ENCODE results near the gene ACTR1B. TPM values are rescaled to one million over a fixed set of nuclear protein-coding genes. Genes with fewer than 3 reads are reported as not detected.
"Not testable (repeated sequence)": the region's sequence is repeated elsewhere in the genome, so short reads cannot be mapped to it uniquely, and the experiment has no call there.

ACTR1B gene
- total and polyA plus RNA-seq, 5 donors = 57.4 to 71.5 (median 61.2) TPM

DNA sequence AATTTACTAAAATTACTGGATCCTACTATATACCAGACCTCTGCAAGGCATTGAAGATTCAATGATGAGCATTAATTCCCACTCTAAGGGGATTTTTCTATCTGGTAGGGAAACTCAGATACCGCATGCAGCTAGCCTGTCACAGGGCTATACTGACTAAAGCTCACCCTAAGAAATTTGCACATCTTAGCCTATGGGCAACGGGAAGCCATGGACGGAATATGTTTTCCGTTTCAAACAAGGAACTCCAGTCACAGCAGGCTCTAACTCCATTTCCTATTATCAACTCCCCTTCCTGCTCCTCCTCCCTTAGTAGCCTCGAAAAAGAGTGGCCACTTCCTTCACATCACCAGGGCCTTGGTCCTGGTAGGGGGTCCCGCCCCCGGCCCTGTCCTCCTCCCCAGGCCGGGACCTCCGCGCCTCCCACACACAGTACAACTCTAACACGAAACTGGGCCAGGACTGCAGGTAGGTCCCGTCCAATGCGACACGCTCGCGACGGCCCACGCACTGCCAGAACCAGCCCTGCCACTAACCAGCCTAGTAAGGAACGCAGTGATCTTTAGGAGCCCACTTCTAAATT lies 18.6 kb downstream of the ACTR1B start:
- Histone ChIP-seq H3K4me1 (ENCODE audit: control insufficient read depth, insufficient read depth, low read length) (peaks cover 3% of the 10 kb centered on the region), H3K27me3 (ENCODE audit: control insufficient read depth, insufficient read depth) (no peaks in the 10 kb centered on the region), H3K4me3 (ENCODE audit: low read length) (peak overlapping the region; percentile 54), H3K27ac (ENCODE audit: low read length) (peak overlapping the region; percentile 88), H3K9me3 (ENCODE audit: control insufficient read depth, low read length) (no peaks in the 10 kb centered on the region)
- peak; percentile 64 to 70 for ATAC-seq
- 4% methylated on average over 19 of the region's 19 CpGs for WGBS
- intact Hi-C loops (cut with DNase I) = no loop called here
- DNase-seq = peak; percentile 53 to 80 (median 78)

DNA sequence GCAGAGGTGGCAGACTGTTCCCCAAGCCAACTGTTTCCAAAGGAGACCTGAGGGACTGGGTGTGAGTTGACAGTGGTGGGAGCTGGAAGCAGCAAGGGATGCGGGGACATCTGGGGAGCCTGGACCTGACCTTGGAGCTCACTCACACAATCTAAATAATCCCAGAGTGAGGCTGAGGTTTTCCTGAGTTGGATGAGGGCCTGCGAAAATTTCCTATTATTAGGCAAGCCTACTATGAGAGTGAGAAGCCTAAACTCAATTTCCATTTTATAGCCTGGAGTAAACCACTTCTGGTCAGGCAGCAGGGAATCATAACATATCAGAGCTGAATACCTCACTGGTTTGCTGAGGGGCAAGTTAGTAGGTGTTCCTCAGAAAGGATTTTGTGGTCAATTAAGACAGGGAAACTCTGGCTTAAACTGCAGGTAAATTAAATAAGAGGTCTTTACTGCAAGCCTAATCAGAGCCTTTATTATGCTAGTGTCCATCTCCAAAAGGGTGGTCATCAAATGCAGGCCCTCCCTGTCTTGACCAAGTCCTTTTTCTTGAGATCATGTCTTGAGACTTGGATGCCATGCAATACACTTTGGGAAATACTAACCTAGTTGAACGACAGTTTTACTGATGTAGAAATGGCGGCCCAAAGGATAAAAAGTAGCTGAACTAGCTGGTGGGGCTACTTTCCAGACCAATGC lies 19.7 kb downstream of the ACTR1B start:
- no peaks in the 10 kb centered on the region for H3K27me3 ChIP-seq (ENCODE audit: control insufficient read depth, insufficient read depth)
- DNase-seq (no peak), ATAC-seq (no peak)
- H3K9me3 ChIP-seq (ENCODE audit: control insufficient read depth, low read length) = no peaks in the 10 kb centered on the region
- H3K4me3 ChIP-seq (ENCODE audit: low read length) = no peak overlapping the region
- no peak overlapping the region for H3K27ac ChIP-seq (ENCODE audit: low read length)
- H3K4me1 ChIP-seq (ENCODE audit: control insufficient read depth, insufficient read depth, low read length) = peaks cover 3% of the 10 kb centered on the region
- intact Hi-C loops (cut with DNase I) = no loop called here
- WGBS = 92% methylated on average over 4 of the region's 4 CpGs

DNA sequence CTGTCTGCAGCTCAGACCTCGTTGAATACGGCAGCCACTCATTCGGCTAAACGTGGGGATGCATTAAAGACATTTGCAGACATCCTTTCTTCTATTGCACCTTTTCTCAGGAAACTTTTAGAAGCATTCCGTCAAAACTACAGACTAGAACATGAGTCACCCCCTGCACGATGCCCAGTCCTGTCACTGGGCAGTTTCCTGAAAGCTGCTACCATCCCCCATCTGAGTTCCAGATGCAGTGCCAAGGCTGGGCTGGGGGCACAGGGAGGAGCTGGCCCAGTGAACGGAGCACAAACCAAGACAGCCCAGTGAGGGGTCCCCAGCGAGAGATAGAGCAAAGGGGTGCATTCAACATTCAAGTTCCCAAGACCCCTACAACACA lies 37.8 kb downstream of the ACTR1B start:
- H3K4me1 ChIP-seq (ENCODE audit: control insufficient read depth, insufficient read depth, low read length); H3K9me3 ChIP-seq (ENCODE audit: control insufficient read depth, low read length); H3K27me3 ChIP-seq (ENCODE audit: control insufficient read depth, insufficient read depth); ATAC-seq; DNase-seq; intact Hi-C loops (cut with DNase I); H3K27ac ChIP-seq (ENCODE audit: low read length); H3K4me3 ChIP-seq (ENCODE audit: low read length): not testable (repeated sequence)
- WGBS = 59% methylated on average over 8 of the region's 8 CpGs

DNA sequence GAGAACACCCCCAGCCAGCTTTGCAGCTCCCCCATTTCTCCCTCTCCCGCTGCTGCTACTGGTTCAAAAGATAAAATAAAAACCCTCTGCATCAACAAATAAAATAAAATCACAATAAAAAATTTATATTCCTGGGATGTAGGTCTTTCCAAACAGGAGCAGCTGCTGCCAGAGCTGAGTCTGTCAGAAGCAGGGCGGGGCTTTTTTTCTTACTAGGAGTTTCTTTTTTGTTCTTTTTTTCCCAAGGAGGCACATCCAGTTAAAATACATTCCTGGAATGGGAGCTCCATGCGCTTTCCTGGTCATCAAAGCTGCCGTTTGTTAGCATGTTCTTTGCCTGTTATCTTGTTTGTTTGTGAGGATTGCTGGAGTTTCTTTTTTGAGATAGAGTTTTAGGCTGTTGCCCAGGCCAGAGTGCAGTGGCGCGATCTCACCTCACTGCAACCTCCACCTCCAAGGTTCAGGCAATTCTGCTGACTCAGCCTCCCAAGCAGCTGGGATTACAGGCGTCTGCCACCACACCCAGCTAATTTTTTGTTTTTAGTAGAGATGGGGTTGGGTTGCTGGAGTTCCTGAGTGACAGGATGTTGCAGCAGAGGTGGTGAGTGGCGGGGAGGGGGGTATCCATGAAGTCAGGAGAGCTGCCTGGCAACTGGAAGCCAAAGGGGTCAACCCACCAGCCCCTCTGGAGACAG lies 38.3 kb downstream of the ACTR1B start:
- DNase-seq; H3K4me1 ChIP-seq (ENCODE audit: control insufficient read depth, insufficient read depth, low read length): not testable (repeated sequence)
- 34% methylated on average over 4 of the region's 8 CpGs for WGBS

DNA sequence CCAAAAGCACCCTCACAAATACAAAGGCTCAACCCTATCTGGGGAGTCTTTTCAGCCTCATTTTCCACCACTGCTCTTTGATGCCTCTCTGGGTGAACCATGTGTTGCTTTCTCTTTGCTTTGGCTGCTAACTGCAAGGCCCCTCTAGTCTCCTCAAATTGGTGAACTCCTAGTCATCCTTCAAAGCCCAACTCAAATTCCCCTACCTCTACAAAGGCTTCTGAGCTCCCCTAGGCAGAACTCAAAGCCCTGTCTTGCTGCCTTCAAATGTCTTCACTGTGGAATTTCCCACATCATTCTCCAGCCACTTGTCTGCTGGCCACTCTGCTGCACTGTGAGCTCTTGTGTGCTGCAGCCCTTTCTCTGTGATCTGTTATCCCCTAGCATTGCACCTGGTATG lies 40.9 kb downstream of the ACTR1B start:
- ATAC-seq = not testable (repeated sequence)

More for the DNA sequence above, 38.3 kb downstream of the ACTR1B start:
- H3K27me3 ChIP-seq (ENCODE audit: control insufficient read depth, insufficient read depth); intact Hi-C loops (cut with DNase I); H3K4me3 ChIP-seq (ENCODE audit: low read length); H3K9me3 ChIP-seq (ENCODE audit: control insufficient read depth, low read length); ATAC-seq; H3K27ac ChIP-seq (ENCODE audit: low read length): not testable (repeated sequence)

DNA sequence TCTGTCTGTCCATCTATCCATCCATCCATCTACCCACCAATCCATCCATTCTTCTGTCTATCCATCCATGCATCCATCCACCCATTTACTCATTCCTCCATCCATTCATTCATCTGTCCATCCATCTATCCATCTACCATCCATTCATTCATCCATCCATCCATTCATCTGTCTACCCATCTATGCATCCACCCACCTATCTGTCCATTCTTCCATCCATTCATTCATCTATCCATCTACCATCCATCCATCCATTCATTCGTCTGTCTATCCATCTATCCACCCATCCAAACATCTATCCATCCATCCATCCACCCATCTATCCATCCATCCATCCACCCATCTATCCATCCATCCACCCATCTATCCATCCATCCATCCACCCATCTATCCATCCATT lies 43.4 kb downstream of the ACTR1B start:
- H3K27ac ChIP-seq (ENCODE audit: low read length); H3K4me1 ChIP-seq (ENCODE audit: control insufficient read depth, insufficient read depth, low read length); H3K4me3 ChIP-seq (ENCODE audit: low read length); intact Hi-C loops (cut with DNase I); H3K27me3 ChIP-seq (ENCODE audit: control insufficient read depth, insufficient read depth); H3K9me3 ChIP-seq (ENCODE audit: control insufficient read depth, low read length); DNase-seq; ATAC-seq: not testable (repeated sequence)
- WGBS = 80% methylated on average over 1 of the region's 1 CpG

More for the DNA sequence above, 40.9 kb downstream of the ACTR1B start:
- intact Hi-C loops (cut with DNase I); H3K4me3 ChIP-seq (ENCODE audit: low read length); DNase-seq; H3K4me1 ChIP-seq (ENCODE audit: control insufficient read depth, insufficient read depth, low read length); H3K9me3 ChIP-seq (ENCODE audit: control insufficient read depth, low read length); H3K27me3 ChIP-seq (ENCODE audit: control insufficient read depth, insufficient read depth); H3K27ac ChIP-seq (ENCODE audit: low read length): not testable (repeated sequence)

DNA sequence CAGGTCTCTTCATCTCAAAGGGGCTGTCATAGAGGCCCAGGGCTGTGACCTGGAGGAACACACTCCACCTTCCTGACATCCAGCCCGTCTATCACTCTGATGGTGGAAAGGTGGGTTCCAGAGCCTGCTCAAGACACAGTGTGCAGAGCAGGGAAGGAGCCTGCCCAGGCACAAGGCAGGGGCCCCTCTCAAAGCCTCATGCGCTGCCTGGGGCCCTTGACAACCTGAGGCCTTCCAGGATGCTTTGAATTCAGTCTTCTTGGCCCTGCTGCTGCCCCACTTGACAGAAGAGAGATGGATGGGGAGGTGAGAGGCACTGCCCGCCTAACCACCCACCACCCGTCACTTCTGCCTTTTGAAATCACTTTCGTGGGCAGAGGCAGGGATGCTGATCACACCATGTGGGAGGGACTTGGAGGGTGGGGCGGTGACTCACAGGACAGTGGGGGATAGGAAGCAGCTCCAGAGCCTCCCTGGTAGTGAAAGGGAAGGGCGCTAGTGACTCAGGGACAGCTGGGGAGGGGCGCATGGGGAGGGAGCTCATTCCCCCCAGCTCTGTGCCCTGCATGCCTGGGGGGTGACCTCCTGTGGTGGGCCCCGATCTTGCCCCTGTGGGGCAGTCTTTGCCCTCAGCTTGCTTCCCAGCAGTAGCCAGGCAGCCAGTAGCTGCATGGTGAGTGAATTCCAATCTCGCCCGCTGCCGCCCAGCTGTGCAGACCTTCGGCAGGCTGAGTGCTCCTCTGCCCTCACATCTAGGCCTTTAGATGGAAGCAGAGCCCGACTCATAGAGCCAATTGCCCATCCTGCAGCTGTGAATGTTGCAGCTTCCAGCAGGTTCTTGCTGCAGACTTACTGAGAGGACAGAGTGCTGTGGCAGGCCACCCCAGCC lies 44.7 kb downstream of the ACTR1B start:
- H3K27ac ChIP-seq (ENCODE audit: low read length); intact Hi-C loops (cut with DNase I); H3K4me3 ChIP-seq (ENCODE audit: low read length); H3K4me1 ChIP-seq (ENCODE audit: control insufficient read depth, insufficient read depth, low read length); H3K9me3 ChIP-seq (ENCODE audit: control insufficient read depth, low read length); H3K27me3 ChIP-seq (ENCODE audit: control insufficient read depth, insufficient read depth); DNase-seq: not testable (repeated sequence)
- 83% methylated on average over 6 of the region's 14 CpGs for WGBS
- ATAC-seq = peak in 1 of 2 donors; percentile 82

DNA sequence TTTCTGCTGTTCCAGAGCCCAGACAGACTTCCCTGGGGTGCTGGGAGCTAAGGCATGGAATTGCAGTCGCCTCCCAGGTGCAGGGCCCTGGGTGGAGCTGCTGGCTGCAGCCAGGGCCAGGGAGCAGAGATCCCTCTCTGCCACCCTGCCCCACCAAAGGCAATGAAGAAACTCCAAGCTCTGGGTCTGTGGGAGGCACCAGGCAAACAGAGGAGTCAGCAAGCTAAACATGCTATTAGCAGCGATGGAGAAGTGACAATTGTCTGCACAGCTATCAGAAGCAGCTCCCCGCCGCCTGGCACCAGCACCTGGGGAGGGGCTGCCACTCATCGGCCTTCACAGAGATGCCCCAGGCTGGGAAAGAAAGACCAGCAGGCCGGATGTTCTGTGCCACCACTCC lies 45.9 kb downstream of the ACTR1B start:
- Histone ChIP-seq H3K4me1 (ENCODE audit: control insufficient read depth, insufficient read depth, low read length) (no peaks in the 10 kb centered on the region), H3K27ac (ENCODE audit: low read length) (no peak overlapping the region), H3K27me3 (ENCODE audit: control insufficient read depth, insufficient read depth) (no peaks in the 10 kb centered on the region), H3K9me3 (ENCODE audit: control insufficient read depth, low read length) (no peaks in the 10 kb centered on the region), H3K4me3 (ENCODE audit: low read length) (no peak overlapping the region)
- no peak for ATAC-seq
- 89% methylated on average over 6 of the region's 6 CpGs for WGBS
- DNase-seq = no peak
- intact Hi-C loops (cut with DNase I) = no loop called here

DNA sequence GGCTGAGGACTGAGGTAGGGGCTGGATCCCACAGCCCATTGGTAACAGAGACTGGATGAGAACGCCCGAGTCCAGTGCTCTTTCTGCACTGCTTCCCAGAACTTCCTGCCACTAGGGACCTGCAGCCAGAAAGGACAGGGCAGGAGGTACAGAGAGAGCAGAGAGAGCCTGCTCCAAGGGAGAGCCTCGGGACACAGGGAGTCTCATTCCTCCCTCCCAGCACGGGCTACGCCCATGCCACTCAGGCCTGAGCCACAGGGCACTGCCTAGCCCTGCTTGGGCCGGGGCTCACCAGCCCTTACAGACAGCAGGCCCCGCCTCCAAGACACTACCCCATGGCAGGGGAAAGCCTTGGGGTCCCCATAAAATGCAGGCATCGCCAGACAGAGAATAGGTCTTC lies 48.1 kb downstream of the ACTR1B start:
- peak in 1 of 2 donors; percentile 40 for ATAC-seq
- 17% methylated on average over 1 of the region's 8 CpGs for WGBS
- DNase-seq; H3K4me3 ChIP-seq (ENCODE audit: low read length); H3K4me1 ChIP-seq (ENCODE audit: control insufficient read depth, insufficient read depth, low read length); intact Hi-C loops (cut with DNase I); H3K27me3 ChIP-seq (ENCODE audit: control insufficient read depth, insufficient read depth); H3K27ac ChIP-seq (ENCODE audit: low read length); H3K9me3 ChIP-seq (ENCODE audit: control insufficient read depth, low read length): not testable (repeated sequence)

DNA sequence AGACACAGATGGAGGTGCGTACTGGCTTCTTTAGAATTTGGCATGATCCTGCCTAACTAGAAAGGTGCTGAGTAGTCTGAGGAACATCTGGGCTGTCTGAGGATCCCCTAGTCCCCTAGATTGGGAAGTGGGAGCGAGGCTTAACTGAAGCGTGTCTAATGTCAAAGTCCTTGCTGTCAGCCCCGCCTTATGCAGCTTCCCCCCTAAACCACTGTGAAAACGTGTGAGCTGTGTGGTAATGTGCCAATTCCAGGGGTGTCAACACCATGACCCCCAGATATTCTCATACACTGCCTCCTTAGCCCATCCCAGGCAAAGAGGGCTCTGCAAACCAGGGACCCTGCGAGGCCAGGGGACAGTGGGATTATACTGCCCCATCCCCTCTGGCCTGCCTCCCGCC lies 51.9 kb downstream of the ACTR1B start:
- H3K4me1 ChIP-seq (ENCODE audit: control insufficient read depth, insufficient read depth, low read length); intact Hi-C loops (cut with DNase I); H3K4me3 ChIP-seq (ENCODE audit: low read length); H3K27ac ChIP-seq (ENCODE audit: low read length); DNase-seq; H3K27me3 ChIP-seq (ENCODE audit: control insufficient read depth, insufficient read depth); H3K9me3 ChIP-seq (ENCODE audit: control insufficient read depth, low read length); ATAC-seq: not testable (repeated sequence)
- 69% methylated on average over 2 of the region's 7 CpGs for WGBS

Data from right cardiac atrium (tissue), 5 donors.